Esophagus muscularis mucosa (tissue), 4 donors: ENCODE data around the gene CEND1.

Experiments used
- EP300 ChIP-seq: sonication (generic); formaldehyde crosslinking; IDR thresholded peaks from one replicate; pipeline ENCODE4 v1.6.1; 2017; ENCODE audit warnings: antibody characterized with exemption
- POLR2A ChIP-seq: fragments of 450-650 bp; IDR thresholded peaks from one replicate; pipeline ENCODE4 v1.6.1; 2017; ENCODE audit warnings: antibody characterized with exemption, moderate library complexity, mild to moderate bottlenecking, low read depth
- TF ChIP-seq, protein P1 (sequence below), 3 experiments: fragments of 200-600 bp in 2 of 3; fragments of 450-650 bp in 1 of 3; sonication (generic) in 2 of 3; IDR thresholded peaks; one replicate each; pipeline ENCODE4 v1.5.1; 2017 to 2019; ENCODE audit warnings: antibody characterized with exemption in 3 of 3, mild to moderate bottlenecking in 2 of 3, moderate library complexity in 1 of 3

DNA sequence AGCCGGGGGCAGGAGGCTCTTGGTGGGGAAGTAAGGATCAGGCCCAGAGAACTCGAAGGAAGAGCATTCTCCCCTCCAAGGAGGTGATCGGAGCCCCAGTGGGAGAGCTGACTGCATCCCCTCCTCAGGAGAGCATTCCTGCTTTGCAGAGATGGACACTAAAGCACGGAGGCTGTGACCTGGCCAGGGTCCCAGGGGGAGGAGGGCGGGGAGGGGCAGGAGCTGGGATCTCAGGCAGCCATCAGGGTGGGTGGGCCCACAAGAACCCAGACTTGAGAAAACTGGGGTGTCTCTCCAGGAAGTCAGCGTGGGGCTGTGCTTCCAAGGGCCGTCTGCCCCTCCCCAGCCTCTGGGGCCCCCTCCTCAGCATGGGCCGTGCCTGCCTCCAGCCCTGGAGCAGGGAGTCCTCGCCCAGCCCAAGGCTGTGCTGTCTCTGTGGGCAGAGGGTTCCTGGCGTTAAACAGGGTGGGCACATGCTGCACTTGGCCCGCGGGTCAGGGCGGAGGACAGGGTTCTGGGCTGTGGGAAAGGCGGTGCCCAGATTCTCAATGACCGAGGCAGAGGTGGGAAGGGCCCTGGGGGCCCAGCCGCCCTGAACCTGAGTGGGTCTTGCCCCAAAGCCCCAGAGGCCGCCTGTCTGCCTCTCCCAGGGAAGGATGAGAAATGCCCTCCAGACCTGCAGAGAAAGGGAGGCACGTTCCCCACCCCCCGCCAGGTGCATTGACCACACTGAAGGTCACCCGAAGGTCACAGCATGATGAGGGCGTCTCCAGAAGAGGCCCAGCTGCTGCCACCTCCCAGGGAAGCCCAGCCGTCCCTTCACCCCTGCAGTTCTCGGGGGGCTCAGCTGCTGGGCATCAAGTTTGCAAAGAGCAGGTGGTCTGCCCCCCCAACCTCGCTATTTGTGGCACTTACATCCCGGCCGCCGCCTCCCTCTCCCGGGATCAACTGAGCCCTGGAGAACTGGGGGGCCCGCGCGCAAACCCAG lies 643 bp downstream of the CEND1 start:
- TF ChIP-seq EP300, result no peak
- TF ChIP-seq, protein P1, sequence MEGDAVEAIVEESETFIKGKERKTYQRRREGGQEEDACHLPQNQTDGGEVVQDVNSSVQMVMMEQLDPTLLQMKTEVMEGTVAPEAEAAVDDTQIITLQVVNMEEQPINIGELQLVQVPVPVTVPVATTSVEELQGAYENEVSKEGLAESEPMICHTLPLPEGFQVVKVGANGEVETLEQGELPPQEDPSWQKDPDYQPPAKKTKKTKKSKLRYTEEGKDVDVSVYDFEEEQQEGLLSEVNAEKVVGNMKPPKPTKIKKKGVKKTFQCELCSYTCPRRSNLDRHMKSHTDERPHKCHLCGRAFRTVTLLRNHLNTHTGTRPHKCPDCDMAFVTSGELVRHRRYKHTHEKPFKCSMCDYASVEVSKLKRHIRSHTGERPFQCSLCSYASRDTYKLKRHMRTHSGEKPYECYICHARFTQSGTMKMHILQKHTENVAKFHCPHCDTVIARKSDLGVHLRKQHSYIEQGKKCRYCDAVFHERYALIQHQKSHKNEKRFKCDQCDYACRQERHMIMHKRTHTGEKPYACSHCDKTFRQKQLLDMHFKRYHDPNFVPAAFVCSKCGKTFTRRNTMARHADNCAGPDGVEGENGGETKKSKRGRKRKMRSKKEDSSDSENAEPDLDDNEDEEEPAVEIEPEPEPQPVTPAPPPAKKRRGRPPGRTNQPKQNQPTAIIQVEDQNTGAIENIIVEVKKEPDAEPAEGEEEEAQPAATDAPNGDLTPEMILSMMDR (IDR thresholded peaks at IDR 0.05), result no peak
- TF ChIP-seq POLR2A, result no peak
